HepG2 (cell line): ENCODE data around the gene PLA2G4B. TPM values are rescaled to one million over a fixed set of nuclear protein-coding genes. Genes with fewer than 3 reads are reported as not detected.
A peak's percentile ranks its signal among the peaks of the same experiment; 100 is the strongest.

Experiments
- BRCA1 ChIP-seq: sonication (generic); formaldehyde crosslinking; IDR thresholded peaks from 2 replicates; pipeline ENCODE4 v1.4.0; 2020; ENCODE audit warnings: missing genetic modification reagents
- FOSL2 ChIP-seq: sonication (generic); formaldehyde crosslinking; IDR thresholded peaks from 2 replicates; pipeline ENCODE4 v1.4.0; 2020; ENCODE audit warnings: missing genetic modification reagents
- HIVEP1 ChIP-seq: sonication (generic); formaldehyde crosslinking; IDR thresholded peaks from 2 replicates; pipeline ENCODE4 v1.4.0; 2020; ENCODE audit warnings: mild to moderate bottlenecking, missing genetic modification reagents
- IKZF1 ChIP-seq: fragments of 450-650 bp; IDR thresholded peaks from 2 replicates; pipeline ENCODE4 v1.7.1; 2016
- KAT8 ChIP-seq: IDR thresholded peaks from 2 replicates; pipeline ENCODE4 v1.6.1; 2016; ENCODE audit warnings: missing genetic modification reagents, missing compliant biosample characterization
- KDM6A ChIP-seq: IDR thresholded peaks from 2 replicates; pipeline ENCODE4 v1.6.1; 2016; ENCODE audit warnings: low read depth
- MAFF ChIP-seq: IDR thresholded peaks from 2 replicates; pipeline ENCODE4 v1.6.1; 2011; ENCODE audit warnings: low read depth, low read length, improper control_type of control experiment
- MTF1 ChIP-seq: sonication (generic); formaldehyde crosslinking; IDR thresholded peaks from 2 replicates; pipeline ENCODE4 v1.5.0; 2020; ENCODE audit warnings: missing genetic modification reagents
- PBX2 ChIP-seq: IDR thresholded peaks from 2 replicates; pipeline ENCODE4 v1.6.1; 2016; ENCODE audit warnings: control low read depth
- SMARCC2 ChIP-seq: fragments of 450-650 bp; IDR thresholded peaks from 2 replicates; pipeline ENCODE4 v1.6.1; 2017; ENCODE audit warnings: antibody characterized with exemption, mild to moderate bottlenecking
- SP4 ChIP-seq: sonication (generic); formaldehyde crosslinking; IDR thresholded peaks from 2 replicates; pipeline ENCODE4 v1.8.1; 2023; ENCODE audit warnings: mild to moderate bottlenecking, missing genetic modification reagents
- TBL1XR1 ChIP-seq: fragments of 150-350 bp; IDR thresholded peaks from 2 replicates; pipeline ENCODE4 v1.6.1; 2014; ENCODE audit warnings: borderline replicate concordance, low read length; ENCODE audit not compliant: partially characterized antibody
- TCF7L2 ChIP-seq: IDR thresholded peaks from 2 replicates; pipeline ENCODE4 v1.6.1; 2011; ENCODE audit warnings: mild to moderate bottlenecking, low read depth, low read length, moderate library complexity
- YEATS4 ChIP-seq: sonication (generic); formaldehyde crosslinking; IDR thresholded peaks from 2 replicates; pipeline ENCODE4 v1.4.0; 2020; ENCODE audit warnings: missing genetic modification reagents, borderline replicate concordance
- ZBTB38 ChIP-seq: sonication (generic); formaldehyde crosslinking; IDR thresholded peaks from 2 replicates; pipeline ENCODE4 v1.5.1; 2020; ENCODE audit warnings: mild to moderate bottlenecking, missing genetic modification reagents
- ZMYM3 ChIP-seq: sonication (generic); formaldehyde crosslinking; IDR thresholded peaks from 2 replicates; pipeline ENCODE4 v1.5.1; 2020; ENCODE audit warnings: mild to moderate bottlenecking, missing genetic modification reagents
- ZNF235 ChIP-seq: sonication (generic); formaldehyde crosslinking; IDR thresholded peaks from 2 replicates; pipeline ENCODE4 v1.8.1; 2023; ENCODE audit warnings: mild to moderate bottlenecking, missing genetic modification reagents, borderline replicate concordance
- ZNF503 ChIP-seq: sonication (generic); formaldehyde crosslinking; IDR thresholded peaks from 2 replicates; pipeline ENCODE4 v1.4.0; 2020; ENCODE audit warnings: missing genetic modification reagents
- ZNF510 ChIP-seq: sonication (generic); formaldehyde crosslinking; IDR thresholded peaks from 2 replicates; pipeline ENCODE4 v1.4.0; 2020; ENCODE audit warnings: low read depth, mild to moderate bottlenecking, missing genetic modification reagents
- ZNF557 ChIP-seq: sonication (generic); formaldehyde crosslinking; IDR thresholded peaks from 2 replicates; pipeline ENCODE4 v1.4.0; 2020; ENCODE audit warnings: missing genetic modification reagents
- ZNF678 ChIP-seq: sonication (generic); formaldehyde crosslinking; IDR thresholded peaks from 2 replicates; pipeline ENCODE4 v1.4.0; 2020; ENCODE audit warnings: mild to moderate bottlenecking, missing genetic modification reagents
- ZNF687 ChIP-seq: sonication (generic); formaldehyde crosslinking; IDR thresholded peaks from 2 replicates; pipeline ENCODE4 v1.5.1; 2020; ENCODE audit warnings: mild to moderate bottlenecking, missing genetic modification reagents, moderate library complexity
- ZNF7 ChIP-seq: IDR thresholded peaks from 2 replicates; pipeline ENCODE4 v1.6.1; 2016; ENCODE audit warnings: missing biosample characterization, missing genetic modification reagents
- ZNF740 ChIP-seq: sonication (generic); formaldehyde crosslinking; IDR thresholded peaks from 2 replicates; pipeline ENCODE4 v1.4.0; 2020; ENCODE audit warnings: missing genetic modification reagents
- ZNF772 ChIP-seq: sonication (generic); formaldehyde crosslinking; IDR thresholded peaks from 2 replicates; pipeline ENCODE4 v1.5.0; 2020; ENCODE audit warnings: mild to moderate bottlenecking, missing genetic modification reagents
- ZSCAN21 ChIP-seq: sonication (generic); formaldehyde crosslinking; IDR thresholded peaks from 2 replicates; pipeline ENCODE4 v1.8.0; 2022; ENCODE audit warnings: mild to moderate bottlenecking, missing genetic modification reagents, moderate library complexity, borderline replicate concordance
- polyA plus RNA-seq, 8 experiments: library from polyadenylated mRNA; depleted of rRNA in 3 of 8; stranded (reverse) in 7 of 8; unstranded in 1 of 8; fragments of >200 nt; fragmentation: Illumina TruSeq in 4 of 8; extraction: Trizol in 4 of 8; gene quantifications; 2 replicates each; pipeline versions ENCODE4 v1.2.1 to v1.2.3, GENCODE V29; 2011 to 2016; ENCODE audit warnings: low read depth in 4 of 8, missing spikeins in 1 of 8, mixed read lengths in 1 of 8; ENCODE audit not compliant: insufficient read depth in 1 of 8
- total RNA-seq, 5 experiments: library from RNA; depleted of rRNA; stranded (reverse); fragments of >200 nt; fragmentation: Illumina TruSeq; extraction: Trizol; gene quantifications; 2 replicates each; pipeline ENCODE4 v1.2.3, GENCODE V29; 2016; ENCODE audit warnings: low read depth in 1 of 5

PLA2G4B gene
- total and polyA plus RNA-seq, 2 of the 13 experiments (the other 11 are each of a cell fraction or from before 2014, with no cell fraction given): 5.1 to 8.0 TPM

- TF ChIP-seq PBX2 (CRISPR knock-in tag) (no peak), TBL1XR1 (no peak), ZMYM3 (CRISPR knock-in tag) (no peak), KDM6A (no peak), KAT8 (CRISPR knock-in tag) (no peak), SP4 (CRISPR knock-in tag) (no peak), ZNF772 (CRISPR knock-in tag) (no peak), ZBTB38 (no peak), YEATS4 (CRISPR knock-in tag) (no peak), FOSL2 (CRISPR knock-in tag) (no peak), TCF7L2 (no peak), MTF1 (no peak), MAFF (peak; percentile 97), HIVEP1 (CRISPR knock-in tag) (no peak), ZNF7 (CRISPR knock-in tag) (no peak), ZNF687 (CRISPR knock-in tag) (no peak), ZNF740 (CRISPR knock-in tag) (no peak), ZNF503 (CRISPR knock-in tag) (no peak), IKZF1 (no peak), SMARCC2 (no peak), BRCA1 (no peak), ZSCAN21 (CRISPR knock-in tag) (no peak), ZNF678 (CRISPR knock-in tag) (no peak), ZNF510 (CRISPR knock-in tag) (no peak), ZNF235 (CRISPR knock-in tag) (no peak), ZNF557 (CRISPR knock-in tag) (no peak)
Measured at GRCh38 chr15:41795996-41796856, 42.4 kb upstream of the PLA2G4B start (continued).
